ENCODE measurements around the gene PAK4.
"Not testable (repeated sequence)": the region's sequence is repeated elsewhere in the genome, so short reads cannot be mapped to it uniquely, and the experiment has no call there.

PAK4 gene

DNA sequence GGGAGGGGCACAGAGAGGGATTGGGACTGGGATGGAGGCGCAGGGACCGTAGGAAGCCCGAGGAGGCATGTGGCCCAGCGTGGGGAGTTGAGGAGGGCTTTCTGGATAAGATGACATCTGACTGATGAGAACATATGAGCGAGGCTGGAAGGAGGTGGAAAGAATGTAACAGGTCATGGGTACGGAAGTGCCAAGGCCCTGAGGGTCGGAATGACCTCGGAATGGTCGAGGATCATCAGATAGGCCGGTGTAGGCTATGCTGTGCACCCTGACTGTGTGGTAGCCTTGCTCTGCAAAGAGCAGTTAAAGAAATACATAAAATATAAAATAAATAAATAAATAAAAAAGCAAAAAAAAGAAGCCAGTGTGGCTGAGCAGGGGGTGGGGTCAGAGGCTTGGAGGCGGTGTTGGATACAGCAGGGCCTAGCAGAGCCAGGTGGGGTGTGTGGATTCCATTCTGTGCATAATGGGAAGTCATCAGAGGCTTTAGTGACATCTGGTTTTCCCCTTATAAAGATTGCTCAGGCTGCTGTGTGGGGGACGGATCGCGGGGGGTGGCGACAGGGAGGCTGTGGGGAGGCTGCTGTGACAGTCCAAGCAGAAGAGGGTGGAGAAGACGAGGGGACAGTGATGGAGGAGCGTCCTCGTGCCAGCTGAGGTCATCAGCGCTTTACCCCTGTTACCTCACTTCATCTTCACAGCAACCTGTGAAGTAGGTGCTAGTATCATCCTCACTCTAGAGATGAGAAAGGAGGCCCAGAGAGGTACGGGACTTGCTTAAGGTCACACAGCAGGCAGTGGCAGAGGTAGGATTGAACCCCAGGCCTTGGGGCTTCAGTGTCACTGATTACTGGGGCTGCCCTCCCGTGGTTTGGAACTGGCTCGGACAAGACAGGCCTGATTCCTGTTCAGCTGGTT lies 5.0 kb downstream of the PAK4 start:
- DNase-seq (ENCODE audit: low spot score), result no peak

DNA sequence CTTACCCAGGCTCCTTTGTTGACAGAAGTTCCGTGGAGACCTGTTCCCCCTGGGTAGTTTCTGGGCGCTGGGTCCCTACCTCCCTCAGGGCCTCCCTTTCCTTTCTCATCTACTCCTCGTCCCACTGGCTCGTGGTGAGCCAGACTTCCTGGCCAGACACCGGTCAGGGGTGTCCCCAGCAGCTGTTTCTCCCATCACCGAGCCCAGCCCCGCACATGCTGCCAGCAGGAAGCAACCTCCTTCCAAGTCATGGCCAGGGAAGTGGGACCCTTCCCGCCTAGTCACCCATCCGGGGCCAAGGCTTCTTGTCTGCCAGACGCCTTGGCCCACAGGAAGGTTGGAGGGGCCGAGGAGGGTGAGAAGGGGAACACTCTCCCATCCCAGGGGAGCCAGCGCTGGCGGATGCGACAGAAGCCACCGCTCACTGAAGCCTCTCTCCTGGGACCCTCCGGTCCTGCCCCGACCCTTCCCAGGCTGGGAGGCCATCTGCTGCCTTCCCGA lies 5.7 kb downstream of the PAK4 start:
- DNase-seq (ENCODE audit: low spot score), result peak; percentile 18

DNA sequence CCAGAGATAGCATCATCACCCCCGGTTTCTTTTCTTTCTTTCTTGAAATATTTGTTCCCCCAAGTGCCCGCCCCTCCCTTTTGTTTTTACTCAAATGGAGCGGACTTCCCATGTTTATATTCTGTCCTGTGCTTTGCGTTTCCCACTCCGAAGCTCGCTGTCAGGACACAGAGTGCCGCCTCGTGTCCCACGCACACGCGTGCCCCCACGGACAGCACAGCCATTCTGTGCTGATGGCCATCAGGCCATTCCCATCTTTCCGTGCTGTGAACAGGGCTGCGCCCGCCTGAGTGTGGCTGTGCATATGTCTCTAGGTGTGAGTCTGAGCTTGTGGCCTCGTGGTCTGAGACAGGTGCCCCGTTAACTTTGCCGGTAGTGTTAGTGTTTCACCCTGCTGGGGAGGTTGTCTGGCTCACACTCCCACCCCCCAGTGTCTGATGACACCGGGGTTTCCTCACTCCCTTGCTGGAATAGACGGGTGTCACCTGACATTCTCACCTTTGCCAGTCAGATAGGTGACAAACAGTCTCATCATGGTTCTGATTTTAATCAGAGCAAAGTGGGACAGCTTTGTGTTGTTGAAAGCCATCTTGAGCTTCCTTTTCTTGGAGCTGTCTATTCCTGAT lies 6.9 kb downstream of the PAK4 start:
- no peak for DNase-seq (ENCODE audit: low spot score)

DNA sequence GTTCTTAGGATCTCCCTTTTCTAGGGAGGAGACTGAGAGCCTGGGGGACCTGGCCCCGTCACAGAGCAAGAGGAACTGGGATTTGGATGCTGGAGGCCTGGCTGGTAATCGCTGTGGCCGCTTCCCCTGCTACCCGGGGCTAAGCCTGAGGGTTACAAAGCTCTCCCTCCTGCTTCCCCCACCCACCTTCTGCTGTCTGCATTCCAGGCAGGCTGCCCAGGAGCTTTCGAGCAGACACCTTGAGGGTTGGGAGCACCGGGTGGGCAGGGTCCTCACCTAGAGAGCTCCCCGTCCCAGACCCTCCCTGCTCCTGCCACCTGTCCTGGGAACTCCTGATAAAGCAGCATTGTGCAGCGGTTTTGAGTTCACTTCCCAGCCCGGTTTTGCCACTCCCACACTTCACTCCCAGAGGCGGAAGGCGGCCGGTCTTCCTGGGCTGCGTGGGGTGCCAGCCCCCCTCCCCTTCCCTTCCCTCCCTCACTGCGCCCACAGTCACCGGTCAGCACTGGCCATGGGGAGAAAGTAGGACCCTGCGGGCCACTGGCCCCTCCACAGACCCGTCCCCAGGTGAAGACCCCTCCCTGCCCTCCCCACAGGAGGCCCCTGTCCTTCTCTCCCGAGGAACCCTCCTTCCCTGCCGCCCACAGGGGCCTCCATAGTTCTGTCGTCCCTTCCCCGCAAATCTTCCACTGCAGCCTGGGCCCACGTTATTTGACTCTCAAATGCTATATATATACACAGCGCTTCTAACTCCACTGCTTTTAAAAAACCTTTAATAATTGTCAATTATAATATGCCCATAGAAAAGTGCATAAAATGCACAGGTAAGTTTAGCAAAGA lies 8.1 kb downstream of the PAK4 start:
- no peak for DNase-seq (ENCODE audit: low spot score)

DNA sequence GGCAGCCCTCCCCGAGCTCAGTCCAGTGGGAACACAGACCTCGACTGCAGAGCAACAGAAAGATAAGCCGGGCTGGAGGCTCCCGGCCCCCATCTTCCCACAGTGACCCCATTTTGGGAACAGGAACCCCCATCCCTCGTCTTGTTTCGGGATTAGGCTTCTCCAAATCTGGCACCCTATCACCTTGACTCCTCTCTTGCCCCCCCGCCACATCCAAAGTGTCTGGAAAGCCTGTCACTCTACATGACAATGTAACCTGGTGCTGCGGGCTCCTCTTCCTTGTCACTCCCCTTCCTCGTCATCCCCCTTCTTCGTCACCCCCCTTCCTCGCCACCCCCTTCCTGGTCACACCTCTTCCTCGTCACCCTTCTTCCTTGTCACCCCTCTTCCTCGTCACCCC lies 10.1 kb downstream of the PAK4 start:
- DNase-seq (ENCODE audit: low spot score), result no peak

DNA sequence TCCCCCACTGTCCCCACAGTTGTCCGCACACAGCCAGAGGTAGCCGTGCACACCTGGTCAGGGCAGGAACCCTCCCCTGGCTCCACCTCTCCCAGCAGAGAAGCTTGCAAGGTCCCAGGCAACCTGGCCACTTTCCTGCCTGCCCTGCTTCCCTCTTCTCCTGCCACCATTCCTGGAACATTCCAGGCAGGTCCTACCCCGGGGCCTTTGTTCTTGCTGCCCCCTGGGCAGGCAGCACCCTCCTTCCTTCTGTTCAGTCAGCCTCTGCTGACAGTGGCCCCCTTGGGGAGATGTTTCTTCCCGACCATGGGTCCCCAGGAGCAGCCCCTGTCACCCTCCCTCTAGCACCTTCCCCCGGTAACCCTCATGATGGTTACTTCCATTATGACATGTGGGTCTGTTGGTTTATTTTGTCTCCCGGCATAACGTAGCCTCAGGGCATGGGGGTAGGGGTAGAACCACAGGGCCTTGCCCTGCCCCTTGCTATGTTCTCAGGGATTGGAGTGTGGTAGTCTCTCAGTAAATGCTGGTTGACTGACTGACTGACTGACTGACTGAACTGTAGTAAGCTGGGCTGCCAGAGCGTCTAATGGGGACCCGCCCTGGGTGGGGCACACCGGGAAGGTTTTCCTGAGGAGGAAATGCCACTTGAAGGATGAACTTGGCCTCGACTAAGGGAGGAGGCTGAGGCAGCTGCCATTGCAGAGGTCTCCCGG lies 10.8 kb downstream of the PAK4 start:
- no peak for DNase-seq (ENCODE audit: low spot score)

DNA sequence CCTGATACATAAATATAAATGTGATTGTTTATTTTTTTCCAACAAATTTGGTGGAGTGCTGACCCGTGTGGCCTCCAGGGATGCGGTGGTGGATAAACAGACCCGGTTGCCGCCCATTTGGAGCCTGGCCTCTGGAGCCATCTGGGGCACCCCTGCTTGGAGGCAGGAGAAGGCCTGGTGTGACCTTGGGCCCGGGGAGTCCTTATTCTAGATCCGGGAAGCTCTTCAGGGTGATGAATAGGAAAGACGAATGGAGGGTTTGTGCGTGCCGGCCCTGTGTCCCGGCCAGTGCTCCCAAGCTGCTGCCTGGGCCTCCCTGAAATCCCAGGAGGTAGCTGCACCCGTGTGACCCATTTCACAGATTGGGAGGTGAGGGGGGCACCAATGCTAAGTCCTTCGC lies 11.5 kb downstream of the PAK4 start:
- no peak for DNase-seq (ENCODE audit: low spot score)

DNA sequence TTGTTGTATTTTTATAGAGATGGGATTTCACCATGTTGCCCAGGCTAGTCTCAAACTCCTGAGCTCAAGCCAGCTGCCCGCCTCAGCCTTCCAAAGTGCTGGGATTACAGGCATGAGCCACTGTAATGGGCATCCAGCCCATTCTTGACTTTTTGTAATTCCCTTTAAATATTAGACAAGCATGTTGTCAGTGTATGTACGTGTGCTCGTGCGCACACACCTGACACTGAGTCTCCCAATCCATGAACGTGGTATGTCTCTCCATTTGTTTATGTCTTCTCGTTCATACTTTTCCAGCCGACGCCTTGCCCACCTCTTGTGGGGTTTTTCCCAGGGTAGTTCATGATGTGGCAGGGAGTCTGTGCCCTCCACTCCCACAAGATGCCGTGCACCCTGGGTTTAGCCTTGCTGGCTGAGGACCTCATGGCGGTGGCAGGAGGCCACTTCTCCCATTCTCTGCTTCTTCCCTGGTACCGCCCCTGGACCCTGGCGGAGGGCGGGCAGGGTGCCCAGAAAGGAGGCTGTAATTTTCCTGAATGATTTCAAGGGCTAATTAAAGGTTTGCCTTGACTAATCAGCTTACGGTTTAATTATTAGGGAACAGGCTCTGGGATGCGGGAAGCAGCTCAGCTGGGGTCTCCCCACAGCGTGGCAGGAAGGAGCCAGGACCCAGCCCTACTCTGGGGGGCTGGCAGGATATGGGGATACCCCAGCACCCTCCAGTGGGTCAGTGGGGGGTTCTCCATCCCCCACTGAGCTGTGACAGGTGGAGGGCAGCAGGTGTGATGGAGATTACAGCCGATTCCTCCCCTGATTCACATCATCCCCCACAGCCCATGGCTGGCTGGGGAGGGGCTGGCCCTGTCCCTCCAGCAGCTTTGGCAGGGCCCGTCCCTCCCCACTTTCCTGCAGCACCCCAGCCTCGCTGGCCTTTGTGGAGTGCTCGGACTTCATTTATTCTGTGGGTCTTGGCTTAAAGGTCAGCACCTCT lies 12.9 kb downstream of the PAK4 start:
- no peak for DNase-seq (ENCODE audit: low spot score)

DNA sequence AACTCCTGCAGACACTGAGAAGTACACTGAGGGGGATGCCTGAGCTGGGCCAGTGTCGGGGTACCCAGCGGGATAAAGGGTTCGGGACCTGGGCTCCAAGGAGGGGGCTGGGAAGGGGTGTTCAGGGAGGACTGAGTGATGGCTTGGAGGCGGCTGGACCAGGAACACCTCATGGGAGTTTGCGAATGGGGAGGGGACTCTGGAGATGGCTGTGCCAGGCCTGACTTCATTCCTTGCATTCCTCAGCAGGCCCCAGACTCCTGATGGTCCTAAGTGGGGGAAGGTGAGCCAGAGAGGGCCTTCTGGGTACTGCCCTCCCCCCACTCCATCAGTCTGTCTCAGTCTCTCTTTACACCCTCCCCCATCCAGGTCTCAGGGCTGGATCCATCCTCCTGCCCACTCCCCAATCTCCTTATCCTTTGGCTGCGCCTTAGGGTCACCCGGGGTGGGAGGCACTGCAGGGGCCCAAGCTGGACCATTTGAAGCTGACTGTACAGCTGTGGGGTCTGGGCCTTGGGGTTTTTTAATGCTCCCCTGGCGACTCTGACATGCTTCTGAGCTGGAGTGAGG lies 13.8 kb downstream of the PAK4 start:
- DNase-seq (ENCODE audit: low spot score), result no peak

DNA sequence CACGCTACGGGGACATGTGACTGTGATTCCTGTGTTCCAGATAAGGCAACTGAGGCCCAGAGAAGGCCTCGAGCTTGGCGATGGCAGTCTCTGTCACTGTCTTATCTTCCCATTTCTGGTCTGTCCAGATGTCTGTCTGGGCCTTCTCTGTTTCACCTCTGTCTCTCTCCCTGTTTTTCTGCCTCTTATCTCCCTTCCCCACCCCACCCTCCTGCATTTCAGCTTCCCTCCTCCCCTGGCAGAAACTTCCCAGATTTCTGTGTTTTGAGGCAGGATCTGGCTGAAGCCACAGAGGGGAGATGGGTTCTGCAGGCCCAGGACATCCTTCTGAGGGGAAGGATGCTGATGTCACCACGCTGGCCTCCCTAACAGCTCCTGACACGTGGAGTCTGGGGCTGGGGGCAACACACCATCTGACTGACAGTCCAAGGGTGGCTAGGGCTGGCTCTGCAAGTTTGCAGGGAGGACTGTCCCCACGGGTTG lies 14.4 kb downstream of the PAK4 start:
- peak; percentile 18 for DNase-seq (ENCODE audit: low spot score)

DNA sequence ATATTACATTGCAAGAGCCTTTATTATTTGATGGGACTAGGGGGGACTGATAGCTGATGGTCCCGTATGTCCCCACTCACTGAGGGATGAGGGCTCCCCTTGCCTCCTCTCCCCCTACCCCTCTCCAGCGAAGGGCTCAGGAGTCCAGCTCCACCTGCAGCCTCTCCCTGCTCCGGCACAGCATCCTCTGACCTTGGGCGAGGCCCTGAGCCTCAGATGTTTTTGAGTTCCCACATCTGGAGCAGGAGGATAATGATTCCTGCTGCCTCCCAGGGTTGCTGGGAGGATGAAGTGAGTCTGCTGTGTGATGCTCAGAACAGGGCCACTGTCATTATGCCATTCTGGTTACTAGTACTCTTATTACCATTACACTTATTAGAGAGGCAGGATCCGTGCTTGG lies 15.0 kb downstream of the PAK4 start:
- no peak for DNase-seq (ENCODE audit: low spot score)

DNA sequence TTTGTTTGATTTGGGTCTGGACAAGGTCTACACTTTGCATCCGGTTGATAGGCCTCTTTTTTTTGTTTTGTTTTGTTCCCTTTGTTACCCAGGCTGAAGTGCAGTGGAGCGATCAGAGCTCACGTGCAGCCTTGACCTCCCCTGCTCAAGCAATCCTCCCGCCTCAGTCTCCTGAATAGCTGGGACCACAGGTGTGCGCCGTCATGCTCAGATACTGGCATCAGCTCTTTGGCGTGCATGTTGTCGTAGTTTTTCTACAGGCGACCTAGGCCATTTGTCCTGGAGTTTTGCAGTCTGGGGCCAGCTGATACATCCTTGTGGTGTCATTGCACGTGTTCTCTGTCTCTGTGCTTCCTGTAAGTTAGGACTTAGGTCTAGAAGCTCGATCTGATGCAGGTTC lies 16.3 kb downstream of the PAK4 start:
- DNase-seq (ENCODE audit: low spot score), result no peak

DNA sequence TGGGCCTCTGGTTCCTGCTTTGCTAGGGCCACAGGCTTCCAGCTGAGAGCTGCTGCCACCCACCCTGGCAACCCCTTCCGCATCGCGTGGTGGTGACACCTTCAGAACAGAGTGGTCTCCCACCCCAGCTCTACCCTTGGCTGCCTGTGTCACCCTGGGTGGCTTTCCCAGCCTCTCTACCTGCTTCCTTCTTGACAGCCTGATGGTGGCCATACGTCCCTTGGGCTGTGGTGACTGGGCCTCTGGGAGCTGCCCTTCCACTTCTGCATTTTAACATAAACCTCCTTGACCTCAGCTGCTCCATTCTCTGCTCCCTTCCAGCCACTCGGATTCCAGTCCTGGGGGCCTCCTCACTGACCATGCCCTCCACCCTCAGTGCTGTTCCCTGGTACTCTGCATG lies 17.0 kb downstream of the PAK4 start:
- no peak for DNase-seq (ENCODE audit: low spot score)

DNA sequence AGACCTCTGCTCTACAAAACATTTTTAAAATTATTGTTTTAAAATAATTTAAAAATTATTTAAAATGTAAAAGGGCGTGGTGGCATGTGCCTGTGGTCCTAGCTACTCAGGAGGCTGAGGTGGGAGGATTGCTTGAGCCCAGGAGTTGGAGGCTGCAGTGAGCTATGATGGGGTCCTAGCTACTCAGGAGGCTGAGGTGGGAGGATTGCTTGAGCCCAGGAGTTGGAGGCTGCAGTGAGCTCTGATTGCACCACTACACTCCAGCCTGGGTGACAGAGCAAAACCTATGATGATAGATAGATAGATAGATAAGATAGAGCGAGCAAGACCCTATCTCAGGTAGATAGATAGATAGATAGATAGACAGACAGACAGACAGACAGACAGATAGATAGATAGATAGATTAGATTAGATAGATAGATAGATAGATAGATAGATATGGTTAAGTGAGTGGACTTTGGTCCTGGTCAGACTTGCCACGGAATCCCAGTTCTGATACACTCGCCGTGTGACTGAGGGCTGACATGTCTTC lies 18.2 kb downstream of the PAK4 start:
- not testable (repeated sequence) for DNase-seq (ENCODE audit: low spot score)

DNA sequence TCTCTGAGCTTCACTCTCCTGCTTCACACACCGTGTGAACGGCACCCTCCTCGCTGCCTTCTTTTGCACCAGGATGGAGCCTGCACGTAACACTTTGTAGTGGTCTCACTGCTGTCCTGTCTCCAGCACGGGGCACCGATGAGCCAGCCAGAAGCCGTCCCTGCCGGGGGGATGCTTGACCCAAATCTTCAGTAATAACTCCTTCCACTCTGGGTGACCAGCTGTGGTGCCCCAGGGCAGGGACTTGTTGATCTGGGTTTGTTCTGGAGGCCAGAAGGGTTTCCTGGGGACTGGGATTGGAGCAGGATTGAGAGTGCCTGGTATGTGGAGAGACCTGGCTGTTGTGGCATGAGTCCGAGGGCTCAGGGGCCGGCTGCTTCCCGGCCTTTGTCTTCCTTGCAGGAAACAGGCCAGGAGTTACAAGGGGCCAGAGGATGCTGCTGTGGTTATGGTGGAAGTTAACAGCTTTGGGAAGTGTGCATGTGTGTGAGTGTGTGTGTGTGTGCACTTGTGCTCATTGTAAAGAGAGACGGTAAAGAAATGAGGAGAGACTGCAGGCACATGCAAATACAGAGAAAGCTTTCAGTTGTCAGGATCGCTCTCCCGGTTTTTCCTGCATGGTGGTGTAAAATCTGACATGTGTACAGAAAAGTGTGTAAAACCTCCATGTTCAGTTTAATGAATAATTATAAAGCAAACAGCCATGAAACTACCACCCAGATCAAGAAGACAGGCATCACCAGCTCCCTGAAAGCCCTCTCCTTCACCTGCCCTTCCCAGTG lies 18.9 kb downstream of the PAK4 start:
- no peak for DNase-seq (ENCODE audit: low spot score)

DNA sequence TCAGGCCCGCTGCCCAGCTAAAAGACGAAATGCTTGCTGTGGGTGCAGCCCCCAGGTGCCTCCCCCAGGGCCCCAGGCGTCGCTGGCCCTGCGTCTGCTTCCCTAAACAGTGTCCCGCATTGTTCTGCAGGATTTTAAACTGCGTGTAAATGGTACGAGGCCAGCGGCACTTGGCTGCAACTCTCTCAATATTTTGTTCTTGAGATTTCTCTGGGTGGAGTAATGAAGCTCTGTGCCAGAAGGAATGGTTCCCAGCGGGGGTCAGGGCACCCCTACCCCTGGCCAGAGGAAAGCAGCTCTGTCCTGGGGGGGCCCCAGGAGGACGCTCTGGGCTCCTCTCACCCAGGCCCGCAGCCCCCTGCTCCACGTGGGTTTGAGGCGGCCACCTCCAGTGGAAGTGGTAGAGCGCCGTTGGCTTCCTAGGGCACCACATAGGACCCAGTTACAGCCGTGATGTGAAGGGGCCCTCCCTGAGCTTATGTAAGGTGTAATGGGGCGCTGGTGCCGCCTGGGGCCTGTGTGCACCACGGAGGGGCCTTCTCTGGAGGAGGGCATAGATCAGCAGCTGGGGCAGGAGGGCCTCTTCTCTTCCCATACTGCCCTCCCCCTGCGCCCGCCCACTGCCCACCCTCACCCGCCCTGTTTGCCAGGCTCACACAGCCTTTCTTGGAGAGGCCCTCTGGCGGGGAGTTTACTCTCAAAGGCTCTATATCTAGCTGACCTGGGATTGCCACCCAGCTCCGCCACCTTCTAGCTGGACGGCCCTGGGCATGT lies 19.8 kb downstream of the PAK4 start:
- DNase-seq (ENCODE audit: low spot score), result no peak

DNA sequence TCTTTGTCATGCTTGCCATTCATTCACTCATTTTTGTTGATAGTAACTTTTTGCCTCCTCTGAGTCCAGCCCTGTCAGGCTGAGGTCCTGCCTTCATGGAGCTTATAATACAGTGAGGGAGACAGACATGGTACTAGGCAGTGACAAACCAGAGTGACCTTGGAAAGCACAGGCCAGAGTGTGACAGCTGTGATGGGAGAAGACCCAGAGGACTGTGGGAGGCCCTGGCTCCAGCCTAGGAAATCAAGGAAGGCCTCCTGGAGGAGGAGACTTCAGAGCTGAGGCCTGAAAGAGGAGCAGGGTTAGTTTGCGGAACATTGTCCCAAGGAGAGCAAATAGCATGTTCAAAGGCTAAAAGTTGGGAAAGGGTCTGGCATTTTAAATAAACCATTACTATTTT lies 20.5 kb downstream of the PAK4 start:
- no peak for DNase-seq (ENCODE audit: low spot score)

Measured in SK-N-DZ (cell line).